ENCODE results near the gene ESRP2. TPM values are rescaled to one million over a fixed set of nuclear protein-coding genes. Genes with fewer than 3 reads are reported as not detected.

ESRP2 gene
- polyA plus RNA-seq, 2 donors: 80.5 to 90.5 TPM

GRCh38 chr16:68275611-68276191, 39.8 kb upstream of the ESRP2 start:
- H3K4me1 ChIP-seq (ENCODE audit: control insufficient read depth in 2 of 2, insufficient read depth in 2 of 2, low read length in 1 of 2): peaks cover 0 to 8% of the 10 kb centered on the region in 2 donors
- WGBS, 2 donors: 30 to 50% methylated on average over 4 of the region's 4 CpGs

GRCh38 chr16:68274441-68274840, 38.5 kb upstream of the ESRP2 start:
- no peak overlapping the region for H3K4me3 ChIP-seq (ENCODE audit: low read depth in 1 of 2, low read length in 2 of 2)
- H3K9me3 ChIP-seq (ENCODE audit: control insufficient read depth in 2 of 2, insufficient read depth in 1 of 2, low read depth in 1 of 2, low read length in 1 of 2): no peaks in the 10 kb centered on the region
- 84 to 87% methylated on average over 4 of the region's 4 CpGs for WGBS, 2 donors
- H3K27me3 ChIP-seq (ENCODE audit: control insufficient read depth in 1 of 2, insufficient read depth in 2 of 2, low read length in 2 of 2): no peaks in the 10 kb centered on the region
- H3K27ac ChIP-seq (ENCODE audit: low read depth in 2 of 2, low read length in 1 of 2): no peak overlapping the region
- peaks cover 3 to 8% of the 10 kb centered on the region in 2 donors for H3K4me1 ChIP-seq (ENCODE audit: control insufficient read depth in 2 of 2, insufficient read depth in 2 of 2, low read length in 1 of 2)
- H3K36me3 ChIP-seq (ENCODE audit: control insufficient read depth in 2 of 2, insufficient read depth in 2 of 2, low read length in 1 of 2): peaks cover 0 to 6% of the 10 kb centered on the region in 2 donors

More at GRCh38 chr16:68275611-68276191, 39.8 kb upstream of the ESRP2 start:
- Histone ChIP-seq H3K9me3 (ENCODE audit: control insufficient read depth in 2 of 2, insufficient read depth in 1 of 2, low read depth in 1 of 2, low read length in 1 of 2) (no peaks in the 10 kb centered on the region), H3K36me3 (ENCODE audit: control insufficient read depth in 2 of 2, insufficient read depth in 2 of 2, low read length in 1 of 2) (peaks cover 0 to 6% of the 10 kb centered on the region in 2 donors), H3K27ac (ENCODE audit: low read depth in 2 of 2, low read length in 1 of 2) (peak overlapping the region in 1 of 2 donors; percentile 44), H3K4me3 (ENCODE audit: low read depth in 1 of 2, low read length in 2 of 2) (no peak overlapping the region), H3K27me3 (ENCODE audit: control insufficient read depth in 1 of 2, insufficient read depth in 2 of 2, low read length in 2 of 2) (no peaks in the 10 kb centered on the region)

- Histone ChIP-seq H3K9me3 (ENCODE audit: control insufficient read depth in 2 of 2, insufficient read depth in 1 of 2, low read depth in 1 of 2, low read length in 1 of 2) (no peaks in the 10 kb centered on the region), H3K4me3 (ENCODE audit: low read depth in 1 of 2, low read length in 2 of 2) (no peak overlapping the region), H3K4me1 (ENCODE audit: control insufficient read depth in 2 of 2, insufficient read depth in 2 of 2, low read length in 1 of 2) (peaks cover 3 to 8% of the 10 kb centered on the region in 2 donors), H3K36me3 (ENCODE audit: control insufficient read depth in 2 of 2, insufficient read depth in 2 of 2, low read length in 1 of 2) (peaks cover 0 to 6% of the 10 kb centered on the region in 2 donors), H3K27ac (ENCODE audit: low read depth in 2 of 2, low read length in 1 of 2) (no peak overlapping the region), H3K27me3 (ENCODE audit: control insufficient read depth in 1 of 2, insufficient read depth in 2 of 2, low read length in 2 of 2) (no peaks in the 10 kb centered on the region)
- 66 to 71% methylated on average over 8 of the region's 8 CpGs for WGBS, 2 donors
These were observed 38.0 kb upstream of the ESRP2 start for GRCh38 chr16:68273896-68274295.

GRCh38 chr16:68273459-68273858, 37.5 kb upstream of the ESRP2 start:
- 78 to 79% methylated on average over 5 of the region's 5 CpGs for WGBS, 2 donors

GRCh38 chr16:68272507-68273209, 36.7 kb upstream of the ESRP2 start:
- 71 to 91% methylated on average over 4 of the region's 4 CpGs for WGBS, 2 donors
- Histone ChIP-seq H3K36me3 (ENCODE audit: control insufficient read depth in 2 of 2, insufficient read depth in 2 of 2, low read length in 1 of 2) (peaks cover 0 to 6% of the 10 kb centered on the region in 2 donors), H3K9me3 (ENCODE audit: control insufficient read depth in 2 of 2, insufficient read depth in 1 of 2, low read depth in 1 of 2, low read length in 1 of 2) (no peaks in the 10 kb centered on the region), H3K27me3 (ENCODE audit: control insufficient read depth in 1 of 2, insufficient read depth in 2 of 2, low read length in 2 of 2) (no peaks in the 10 kb centered on the region), H3K4me3 (ENCODE audit: low read depth in 1 of 2, low read length in 2 of 2) (no peak overlapping the region), H3K27ac (ENCODE audit: low read depth in 2 of 2, low read length in 1 of 2) (no peak overlapping the region), H3K4me1 (ENCODE audit: control insufficient read depth in 2 of 2, insufficient read depth in 2 of 2, low read length in 1 of 2) (peaks cover 3 to 8% of the 10 kb centered on the region in 2 donors)

More at GRCh38 chr16:68273459-68273858, 37.5 kb upstream of the ESRP2 start:
- Histone ChIP-seq H3K9me3 (ENCODE audit: control insufficient read depth in 2 of 2, insufficient read depth in 1 of 2, low read depth in 1 of 2, low read length in 1 of 2) (no peaks in the 10 kb centered on the region), H3K4me3 (ENCODE audit: low read depth in 1 of 2, low read length in 2 of 2) (no peak overlapping the region), H3K27me3 (ENCODE audit: control insufficient read depth in 1 of 2, insufficient read depth in 2 of 2, low read length in 2 of 2) (no peaks in the 10 kb centered on the region), H3K36me3 (ENCODE audit: control insufficient read depth in 2 of 2, insufficient read depth in 2 of 2, low read length in 1 of 2) (peaks cover 0 to 6% of the 10 kb centered on the region in 2 donors), H3K27ac (ENCODE audit: low read depth in 2 of 2, low read length in 1 of 2) (no peak overlapping the region), H3K4me1 (ENCODE audit: control insufficient read depth in 2 of 2, insufficient read depth in 2 of 2, low read length in 1 of 2) (peaks cover 3 to 8% of the 10 kb centered on the region in 2 donors)

- WGBS, 2 donors: 0 to 6% methylated on average over 1 of the region's 1 CpG
- H3K27me3 ChIP-seq (ENCODE audit: control insufficient read depth in 1 of 2, insufficient read depth in 2 of 2, low read length in 2 of 2): no peaks in the 10 kb centered on the region
- H3K9me3 ChIP-seq (ENCODE audit: control insufficient read depth in 2 of 2, insufficient read depth in 1 of 2, low read depth in 1 of 2, low read length in 1 of 2): no peaks in the 10 kb centered on the region
- peaks cover 0 to 6% of the 10 kb centered on the region in 2 donors for H3K36me3 ChIP-seq (ENCODE audit: control insufficient read depth in 2 of 2, insufficient read depth in 2 of 2, low read length in 1 of 2)
- H3K27ac ChIP-seq (ENCODE audit: low read depth in 2 of 2, low read length in 1 of 2): no peak overlapping the region
- no peak overlapping the region for H3K4me3 ChIP-seq (ENCODE audit: low read depth in 1 of 2, low read length in 2 of 2)
- H3K4me1 ChIP-seq (ENCODE audit: control insufficient read depth in 2 of 2, insufficient read depth in 2 of 2, low read length in 1 of 2): peaks cover 3 to 8% of the 10 kb centered on the region in 2 donors
These were observed 34.4 kb upstream of the ESRP2 start for GRCh38 chr16:68270353-68270752.

GRCh38 chr16:68269793-68270192, 33.9 kb upstream of the ESRP2 start:
- H3K27ac ChIP-seq (ENCODE audit: low read depth in 2 of 2, low read length in 1 of 2): no peak overlapping the region
- 93 to 94% methylated on average over 4 of the region's 4 CpGs for WGBS, 2 donors
- H3K9me3 ChIP-seq (ENCODE audit: control insufficient read depth in 2 of 2, insufficient read depth in 1 of 2, low read depth in 1 of 2, low read length in 1 of 2): no peaks in the 10 kb centered on the region
- H3K36me3 ChIP-seq (ENCODE audit: control insufficient read depth in 2 of 2, insufficient read depth in 2 of 2, low read length in 1 of 2): peaks cover 0 to 4% of the 10 kb centered on the region in 2 donors
- H3K27me3 ChIP-seq (ENCODE audit: control insufficient read depth in 1 of 2, insufficient read depth in 2 of 2, low read length in 2 of 2): no peaks in the 10 kb centered on the region
- peaks cover 3 to 8% of the 10 kb centered on the region in 2 donors for H3K4me1 ChIP-seq (ENCODE audit: control insufficient read depth in 2 of 2, insufficient read depth in 2 of 2, low read length in 1 of 2)
- H3K4me3 ChIP-seq (ENCODE audit: low read depth in 1 of 2, low read length in 2 of 2): no peak overlapping the region

GRCh38 chr16:68267612-68268405, 31.9 kb upstream of the ESRP2 start:
- H3K4me1 ChIP-seq (ENCODE audit: control insufficient read depth in 2 of 2, insufficient read depth in 2 of 2, low read length in 1 of 2): peaks cover 5% of the 10 kb centered on the region in 2 donors

GRCh38 chr16:68265078-68265920, 29.4 kb upstream of the ESRP2 start:
- Histone ChIP-seq H3K27me3 (ENCODE audit: control insufficient read depth in 1 of 2, insufficient read depth in 2 of 2, low read length in 2 of 2) (no peaks in the 10 kb centered on the region), H3K27ac (ENCODE audit: low read depth in 2 of 2, low read length in 1 of 2) (peak overlapping the region; percentile 94 to 96), H3K9me3 (ENCODE audit: control insufficient read depth in 2 of 2, insufficient read depth in 1 of 2, low read depth in 1 of 2, low read length in 1 of 2) (no peaks in the 10 kb centered on the region), H3K36me3 (ENCODE audit: control insufficient read depth in 2 of 2, insufficient read depth in 2 of 2, low read length in 1 of 2) (peaks cover 0 to 1% of the 10 kb centered on the region in 2 donors), H3K4me3 (ENCODE audit: low read depth in 1 of 2, low read length in 2 of 2) (peak overlapping the region; percentile 76 to 87), H3K4me1 (ENCODE audit: control insufficient read depth in 2 of 2, insufficient read depth in 2 of 2, low read length in 1 of 2) (peaks cover 3 to 5% of the 10 kb centered on the region in 2 donors)
- WGBS, 2 donors: 4 to 5% methylated on average over 23 of the region's 23 CpGs

More at GRCh38 chr16:68267612-68268405, 31.9 kb upstream of the ESRP2 start:
- no peaks in the 10 kb centered on the region for H3K9me3 ChIP-seq (ENCODE audit: control insufficient read depth in 2 of 2, insufficient read depth in 1 of 2, low read depth in 1 of 2, low read length in 1 of 2)
- H3K4me3 ChIP-seq (ENCODE audit: low read depth in 1 of 2, low read length in 2 of 2): no peak overlapping the region
- H3K27ac ChIP-seq (ENCODE audit: low read depth in 2 of 2, low read length in 1 of 2): no peak overlapping the region
- no peaks in the 10 kb centered on the region for H3K27me3 ChIP-seq (ENCODE audit: control insufficient read depth in 1 of 2, insufficient read depth in 2 of 2, low read length in 2 of 2)
- no peaks in the 10 kb centered on the region for H3K36me3 ChIP-seq (ENCODE audit: control insufficient read depth in 2 of 2, insufficient read depth in 2 of 2, low read length in 1 of 2)
- WGBS, 2 donors: 66 to 72% methylated on average over 6 of the region's 6 CpGs

All from esophagus (tissue), 2 donors.